H9 (cell line): ENCODE results near the gene FAXDC2. TPM values are rescaled to one million over a fixed set of nuclear protein-coding genes. Genes with fewer than 3 reads are reported as not detected.
A peak's percentile ranks its signal among the peaks of the same experiment; 100 is the strongest.

ENCODE experiments used
- DNase-seq: peaks from one replicate; pipeline ENCODE4 v3.0.0-alpha.2; 2017
- H2AFZ ChIP-seq: one replicate; pipeline ENCODE4 v1.6.1; 2013; ENCODE audit warnings: mild to moderate bottlenecking, low read length, control low read depth, moderate library complexity
- H2AK5ac ChIP-seq: 2 replicates; pipeline ENCODE4 v1.6.1; 2013; ENCODE audit warnings: low read length, control low read depth, mixed read lengths; ENCODE audit not compliant: insufficient read length
- H2BK120ac ChIP-seq: one replicate; pipeline ENCODE4 v1.6.1; 2013; ENCODE audit warnings: low read depth, mild to moderate bottlenecking, low read length, control low read depth, inconsistent platforms; ENCODE audit not compliant: poor library complexity, severe bottlenecking
- H2BK12ac ChIP-seq: 2 replicates; pipeline ENCODE4 v1.6.1; 2013; ENCODE audit warnings: low read length, control low read depth, mixed read lengths, low read depth; ENCODE audit not compliant: insufficient read length
- H2BK15ac ChIP-seq: 2 replicates; pipeline ENCODE4 v1.6.1; 2013; ENCODE audit warnings: low read depth, low read length, control low read depth
- H2BK20ac ChIP-seq: one replicate; pipeline ENCODE4 v1.6.1; 2013; ENCODE audit warnings: low read depth, mild to moderate bottlenecking, low read length, control low read depth, inconsistent platforms; ENCODE audit not compliant: poor library complexity, severe bottlenecking
- H2BK5ac ChIP-seq: 2 replicates; pipeline ENCODE4 v1.6.1; 2013; ENCODE audit warnings: low read length, control low read depth, mixed read lengths; ENCODE audit not compliant: insufficient read length
- H3K14ac ChIP-seq: 2 replicates; pipeline ENCODE4 v1.6.1; 2013; ENCODE audit warnings: low read length, control low read depth; ENCODE audit not compliant: insufficient read depth
- H3K18ac ChIP-seq: 2 replicates; pipeline ENCODE4 v1.6.1; 2013; ENCODE audit warnings: low read depth, mild to moderate bottlenecking, mixed read lengths, low read length, control low read depth; ENCODE audit not compliant: insufficient read length
- H3K23ac ChIP-seq: 2 replicates; pipeline ENCODE4 v1.6.1; 2013; ENCODE audit warnings: low read length, control low read depth, mixed read lengths, low read depth; ENCODE audit not compliant: insufficient read length
- H3K23me2 ChIP-seq: 2 replicates; pipeline ENCODE4 v1.6.1; 2013; ENCODE audit warnings: low read depth, mild to moderate bottlenecking, mixed read lengths, low read length, control low read depth; ENCODE audit not compliant: insufficient read length, poor library complexity, severe bottlenecking
- H3K27ac ChIP-seq: 2 replicates; pipeline ENCODE4 v1.5.1; 2013; ENCODE audit warnings: low read length, control low read depth, mixed read lengths, low read depth; ENCODE audit not compliant: insufficient read length
- H3K27me3 ChIP-seq: 2 replicates; pipeline ENCODE4 v1.6.1; 2013; ENCODE audit warnings: low read length, control low read depth, inconsistent platforms; ENCODE audit not compliant: insufficient read depth
- H3K4ac ChIP-seq: 2 replicates; pipeline ENCODE4 v1.6.1; 2013; ENCODE audit warnings: low read depth, mild to moderate bottlenecking, control low read depth, inconsistent platforms, low read length, moderate library complexity
- H3K4me1 ChIP-seq: 2 replicates; pipeline ENCODE4 v1.6.1; 2013; ENCODE audit warnings: low read length, control low read depth, inconsistent platforms; ENCODE audit not compliant: insufficient read depth
- H3K4me2 ChIP-seq: 2 replicates; pipeline ENCODE4 v1.6.1; 2013; ENCODE audit warnings: low read length, control low read depth, mixed read lengths; ENCODE audit not compliant: insufficient read length, insufficient read depth
- H3K56ac ChIP-seq: 2 replicates; pipeline ENCODE4 v1.6.1; 2013; ENCODE audit warnings: low read depth, mild to moderate bottlenecking, mixed read lengths, low read length, control low read depth; ENCODE audit not compliant: insufficient read length
- H3K79me1 ChIP-seq: 2 replicates; pipeline ENCODE4 v1.6.1; 2013; ENCODE audit warnings: low read depth, mild to moderate bottlenecking, moderate library complexity, low read length, control low read depth, inconsistent platforms; ENCODE audit not compliant: insufficient read depth, poor library complexity, severe bottlenecking
- H3K79me2 ChIP-seq: 2 replicates; pipeline ENCODE4 v1.6.1; 2013; ENCODE audit warnings: low read length, control low read depth, inconsistent platforms; ENCODE audit not compliant: insufficient read depth
- H3K9ac ChIP-seq: 2 replicates; pipeline ENCODE4 v1.6.1; 2013; ENCODE audit warnings: low read length, control low read depth, mixed read lengths; ENCODE audit not compliant: insufficient read length; ENCODE audit errors: extremely low read depth
- H3K9me3 ChIP-seq: one replicate; pipeline ENCODE4 v1.6.1; 2013; ENCODE audit warnings: low read depth, low read length, inconsistent platforms; ENCODE audit not compliant: control insufficient read depth
- H3T11ph ChIP-seq: one replicate; pipeline ENCODE4 v1.6.1; 2013; ENCODE audit warnings: mild to moderate bottlenecking, low read length, control low read depth, inconsistent platforms
- H4K20me1 ChIP-seq: one replicate; pipeline ENCODE4 v1.6.1; 2013; ENCODE audit not compliant: control insufficient read depth, insufficient read length, insufficient read depth
- H4K5ac ChIP-seq: 2 replicates; pipeline ENCODE4 v1.6.1; 2013; ENCODE audit warnings: low read depth, mild to moderate bottlenecking, mixed read lengths, low read length, control low read depth; ENCODE audit not compliant: insufficient read length
- H4K8ac ChIP-seq: replicated peaks from 2 replicates; pipeline ENCODE4 v1.6.1; 2013; ENCODE audit warnings: low read length, control low read depth, mixed read lengths, low read depth; ENCODE audit not compliant: insufficient read length
- H4K91ac ChIP-seq: 2 replicates; pipeline ENCODE4 v1.6.1; 2013; ENCODE audit warnings: low read depth, mild to moderate bottlenecking, moderate library complexity, mixed read lengths, low read length, control low read depth; ENCODE audit not compliant: insufficient read length
- H3K27ac Mint-ChIP-seq, 3 experiments: 2 replicates in 2 of 3; 3 replicates in 1 of 3; pipeline ENCODE4 v1.8.0; 2020 to 2021; ENCODE audit warnings: mixed read lengths in 3 of 3, mild to moderate bottlenecking in 1 of 3, moderate library complexity in 1 of 3
- H3K27me3 Mint-ChIP-seq: 2 replicates; pipeline ENCODE4 v1.8.0; 2021; ENCODE audit warnings: low read depth, mild to moderate bottlenecking, moderate library complexity, mixed read lengths
- H3K36me3 Mint-ChIP-seq, 3 experiments: 2 replicates in 2 of 3; 3 replicates in 1 of 3; pipeline ENCODE4 v1.8.0; 2020 to 2021; ENCODE audit warnings: low read depth in 3 of 3, mixed read lengths in 3 of 3; ENCODE audit not compliant: insufficient read depth in 1 of 3
- H3K4me1 Mint-ChIP-seq, 2 experiments: 2 replicates each; pipeline ENCODE4 v1.8.0; 2020; ENCODE audit warnings: mixed read lengths in 2 of 2
- H3K4me3 Mint-ChIP-seq, 2 experiments: 2 replicates in 1 of 2; 3 replicates in 1 of 2; pipeline ENCODE4 v1.8.0; 2020 to 2021; ENCODE audit warnings: mild to moderate bottlenecking in 2 of 2, mixed read lengths in 2 of 2, moderate library complexity in 1 of 2
- H3K9me3 Mint-ChIP-seq, 2 experiments: 2 replicates in 1 of 2; 3 replicates in 1 of 2; pipeline ENCODE4 v1.8.0; 2020; ENCODE audit warnings: mild to moderate bottlenecking in 2 of 2, mixed read lengths in 2 of 2, moderate library complexity in 1 of 2
- WGBS: extraction: QIAGEN DNeasy Blood & Tissue Kit; methylation state at CpG from one replicate; pipeline ENCODE4 v1.1.7; 2013; ENCODE audit warnings: missing lambda C conversion rate, low lambda C conversion rate, mixed read lengths; ENCODE audit not compliant: insufficient read length; ENCODE audit errors: extremely low coverage; 5-methylcytosine and 5-hydroxymethylcytosine counted together
- total RNA-seq: library from RNA; stranded (reverse); gene quantifications from 2 replicates; pipeline ENCODE4 v1.2.1, GENCODE V29; 2021
- TF ChIP-seq, protein P1 (sequence below): fragments of 200-600 bp; sonication (generic); conservative IDR thresholded peaks from 3 replicates; pipeline ENCODE4 v1.8.0; 2021; ENCODE audit warnings: antibody characterized with exemption, mild to moderate bottlenecking

The FAXDC2 gene
- total RNA-seq, 1 experiment from 2014 or later, result 3.0 TPM

DNA sequence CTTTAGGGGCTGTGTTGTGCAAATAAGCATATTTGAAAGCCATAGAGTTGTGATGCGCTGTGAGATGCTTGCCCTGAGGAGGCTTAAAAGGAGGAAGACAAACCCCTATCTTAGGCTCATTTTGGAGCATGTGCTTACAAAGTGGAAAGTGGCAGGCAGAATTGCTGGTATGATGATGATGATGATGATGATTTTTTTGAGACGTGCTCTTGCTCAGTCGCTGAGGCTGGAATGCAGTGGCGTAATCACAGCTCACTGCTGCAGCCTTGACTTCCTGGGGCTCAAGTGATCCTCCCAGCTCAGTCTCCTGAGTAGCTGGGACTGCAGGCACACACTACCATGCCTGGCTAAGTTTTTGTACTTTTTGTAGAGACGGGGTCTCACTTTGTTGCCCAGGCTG lies 9.7 kb upstream of the FAXDC2 start:
- H2BK15ac ChIP-seq, result no peak overlapping the region
- DNase-seq, result no peak
- peak overlapping the region; percentile 94 for H3K9ac ChIP-seq
- no CpG with 5 or more reads among the region's 5 CpGs for WGBS
- H4K20me1 ChIP-seq, result no peaks in the 10 kb centered on the region
- H3K4me1 ChIP-seq, result peaks cover 9% of the 10 kb centered on the region
- no peak overlapping the region for H3K14ac ChIP-seq
- Mint-ChIP-seq H3K27ac (peak overlapping the region; percentile 12 to 75 (median 48); a peak in 5 of 7 replicates), H3K4me1 (peaks cover 24 to 26% of the 10 kb centered on the region in 2 experiments), H3K36me3 (peaks cover 15 to 27% (median 23%) of the 10 kb centered on the region in 3 experiments), H3K4me3 (peak overlapping the region; percentile 87 to 95), H3K27me3 (no peaks in the 10 kb centered on the region; the same call in 1 of the 2 replicates), H3K9me3 (no peaks in the 10 kb centered on the region)
- no peak overlapping the region for H2BK12ac ChIP-seq
- H2BK120ac ChIP-seq, result no peak overlapping the region
- H3K79me2 ChIP-seq, result peaks cover 29% of the 10 kb centered on the region
- H4K8ac ChIP-seq, result no peak overlapping the region
- H3K4me2 ChIP-seq, result peak overlapping the region; percentile 97
- H3T11ph ChIP-seq, result no peak overlapping the region
- no peaks in the 10 kb centered on the region for H3K9me3 ChIP-seq
- no peak overlapping the region for H2AFZ ChIP-seq
- no peak overlapping the region for H3K27ac ChIP-seq
- no peak overlapping the region for H2BK5ac ChIP-seq
- H3K18ac ChIP-seq, result no peak overlapping the region
- no peaks in the 10 kb centered on the region for H3K27me3 ChIP-seq
- H2AK5ac ChIP-seq, result no peak overlapping the region
- peaks cover 19% of the 10 kb centered on the region for H3K23me2 ChIP-seq
- H3K79me1 ChIP-seq, result peaks cover 5% of the 10 kb centered on the region
- no peak overlapping the region for H4K5ac ChIP-seq
- H3K56ac ChIP-seq, result no peak overlapping the region
- TF ChIP-seq, protein P1, sequence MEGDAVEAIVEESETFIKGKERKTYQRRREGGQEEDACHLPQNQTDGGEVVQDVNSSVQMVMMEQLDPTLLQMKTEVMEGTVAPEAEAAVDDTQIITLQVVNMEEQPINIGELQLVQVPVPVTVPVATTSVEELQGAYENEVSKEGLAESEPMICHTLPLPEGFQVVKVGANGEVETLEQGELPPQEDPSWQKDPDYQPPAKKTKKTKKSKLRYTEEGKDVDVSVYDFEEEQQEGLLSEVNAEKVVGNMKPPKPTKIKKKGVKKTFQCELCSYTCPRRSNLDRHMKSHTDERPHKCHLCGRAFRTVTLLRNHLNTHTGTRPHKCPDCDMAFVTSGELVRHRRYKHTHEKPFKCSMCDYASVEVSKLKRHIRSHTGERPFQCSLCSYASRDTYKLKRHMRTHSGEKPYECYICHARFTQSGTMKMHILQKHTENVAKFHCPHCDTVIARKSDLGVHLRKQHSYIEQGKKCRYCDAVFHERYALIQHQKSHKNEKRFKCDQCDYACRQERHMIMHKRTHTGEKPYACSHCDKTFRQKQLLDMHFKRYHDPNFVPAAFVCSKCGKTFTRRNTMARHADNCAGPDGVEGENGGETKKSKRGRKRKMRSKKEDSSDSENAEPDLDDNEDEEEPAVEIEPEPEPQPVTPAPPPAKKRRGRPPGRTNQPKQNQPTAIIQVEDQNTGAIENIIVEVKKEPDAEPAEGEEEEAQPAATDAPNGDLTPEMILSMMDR, result no peak
- H2BK20ac ChIP-seq, result no peak overlapping the region
- H4K91ac ChIP-seq, result no peak overlapping the region
- H3K23ac ChIP-seq, result no peak overlapping the region
- no peak overlapping the region for H3K4ac ChIP-seq
